NCI-H524 (cell line): ENCODE measurements around the gene GPX4.

ENCODE experiments used
- DNase-seq, 2 experiments: peaks; one replicate each; lab custom pipeline; 2025; lab: John Stamatoyannopoulos, UW

GPX4 gene

DNA sequence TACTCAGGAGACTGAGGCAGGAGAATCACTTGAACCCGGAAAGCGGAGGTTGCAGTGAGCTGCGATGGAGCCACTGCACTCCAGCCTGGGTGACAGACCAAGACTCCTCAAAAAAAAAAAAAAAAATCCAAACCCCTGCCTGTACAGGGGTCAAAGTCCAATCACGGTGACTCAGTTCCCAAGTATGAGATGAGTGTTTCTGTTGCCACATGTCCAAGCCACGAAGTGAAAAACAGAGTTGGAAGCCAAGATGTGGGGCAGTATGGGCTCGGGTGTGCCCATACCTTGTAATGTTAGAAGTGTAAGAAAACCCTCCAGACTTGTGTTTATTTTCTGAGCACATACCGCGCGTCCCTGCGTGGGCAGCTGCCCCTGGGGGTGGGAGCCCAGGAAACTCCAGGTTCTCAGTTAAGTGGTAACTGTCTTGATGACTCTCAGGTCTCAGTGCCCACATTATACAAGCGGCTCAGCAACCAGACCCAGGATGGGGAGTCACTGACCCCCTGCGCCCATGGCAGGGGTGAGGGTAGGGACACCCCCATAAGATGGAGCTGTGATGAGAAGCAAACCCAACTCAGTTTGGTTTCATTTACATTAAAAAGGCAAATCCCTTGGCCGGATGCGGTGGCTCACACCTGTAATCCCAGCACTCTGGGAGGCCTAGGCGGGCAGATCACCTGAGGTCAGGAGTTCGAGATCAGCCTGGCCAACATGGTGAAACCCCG lies 1.2 kb upstream of the GPX4 start:
- DNase-seq: no peak

- no peak for DNase-seq
Measured at GRCh38 chr19:1103132-1103707, 574 bp upstream of the GPX4 start.

DNA sequence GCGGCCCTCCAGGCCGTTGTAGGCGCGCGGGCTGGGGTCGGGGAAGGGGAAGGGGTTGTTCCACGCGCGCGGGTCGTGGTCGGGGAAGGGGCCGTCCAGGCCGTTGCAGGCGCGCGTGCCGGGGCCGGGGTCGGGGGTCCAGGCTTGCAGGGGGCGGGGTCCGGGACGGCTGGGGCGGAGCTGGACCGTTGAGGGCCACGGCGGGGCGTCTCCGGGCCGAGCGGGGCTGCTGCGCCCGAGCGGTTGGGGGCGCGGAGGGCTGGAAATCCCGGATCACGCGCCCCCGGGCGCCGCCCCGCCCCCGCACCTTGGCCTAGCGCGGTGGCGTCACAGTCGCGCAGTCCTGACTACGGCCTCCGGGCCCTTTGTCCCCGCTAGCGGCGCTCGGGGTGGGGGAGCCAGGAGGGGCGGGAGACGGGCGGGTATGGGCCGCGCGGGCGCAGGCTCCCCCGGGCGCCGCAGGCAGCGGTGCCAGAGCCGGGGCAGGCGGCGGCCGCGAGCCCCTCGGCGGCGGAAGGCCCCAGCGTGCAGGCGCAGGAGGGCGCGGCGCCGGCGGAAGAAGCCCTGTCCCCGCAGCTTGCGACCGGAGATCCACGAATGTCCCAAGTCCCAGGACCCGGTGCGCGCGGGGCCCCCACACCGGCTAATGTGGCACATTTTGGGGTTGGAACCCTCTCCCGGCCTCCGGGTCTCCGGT lies 665 bp downstream of the GPX4 start:
- peak in 1 of 2 experiments; percentile 58 for DNase-seq

- no peak for DNase-seq
Measured at GRCh38 chr19:1105008-1105872, 1.4 kb downstream of the GPX4 start.

GRCh38 chr19:1105873-1106840 lies 2.4 kb downstream of the GPX4 start:
- DNase-seq: no peak

GRCh38 chr19:1106841-1107660 lies 3.3 kb downstream of the GPX4 start:
- peak in 1 of 2 experiments; percentile 44 for DNase-seq

DNA sequence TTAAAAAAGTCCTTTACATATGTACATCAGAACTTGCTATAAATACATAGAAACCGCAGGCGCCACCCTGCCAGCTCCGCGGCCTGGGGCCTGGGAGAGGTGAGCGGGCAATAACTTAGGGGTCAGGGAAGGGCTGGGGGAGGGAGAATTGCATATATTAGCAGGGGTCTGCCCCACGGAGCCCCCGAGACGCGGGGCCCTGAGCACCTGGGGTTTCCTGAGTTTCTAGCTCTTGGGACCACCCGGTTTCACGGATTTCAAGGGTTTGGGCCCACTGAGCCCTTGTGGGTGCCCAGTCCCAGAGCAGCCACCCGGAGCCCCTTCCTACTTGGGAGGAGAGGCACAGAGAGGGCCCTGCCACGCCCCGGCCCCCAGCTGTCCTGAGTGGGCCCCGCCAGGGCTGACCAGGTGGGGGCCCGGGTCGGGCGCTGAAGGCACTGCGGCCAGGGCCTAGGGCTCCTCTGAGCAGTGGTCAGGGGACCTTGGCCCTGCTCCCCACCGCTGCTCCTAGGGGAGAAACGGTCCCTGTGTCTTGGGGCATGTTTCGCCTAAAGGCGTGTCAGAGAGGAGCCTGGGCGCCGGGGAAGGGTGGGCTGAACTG lies 4.0 kb downstream of the GPX4 start:
- DNase-seq: no peak

GRCh38 chr19:1108291-1109031 lies 4.7 kb downstream of the GPX4 start:
- no peak for DNase-seq

DNA sequence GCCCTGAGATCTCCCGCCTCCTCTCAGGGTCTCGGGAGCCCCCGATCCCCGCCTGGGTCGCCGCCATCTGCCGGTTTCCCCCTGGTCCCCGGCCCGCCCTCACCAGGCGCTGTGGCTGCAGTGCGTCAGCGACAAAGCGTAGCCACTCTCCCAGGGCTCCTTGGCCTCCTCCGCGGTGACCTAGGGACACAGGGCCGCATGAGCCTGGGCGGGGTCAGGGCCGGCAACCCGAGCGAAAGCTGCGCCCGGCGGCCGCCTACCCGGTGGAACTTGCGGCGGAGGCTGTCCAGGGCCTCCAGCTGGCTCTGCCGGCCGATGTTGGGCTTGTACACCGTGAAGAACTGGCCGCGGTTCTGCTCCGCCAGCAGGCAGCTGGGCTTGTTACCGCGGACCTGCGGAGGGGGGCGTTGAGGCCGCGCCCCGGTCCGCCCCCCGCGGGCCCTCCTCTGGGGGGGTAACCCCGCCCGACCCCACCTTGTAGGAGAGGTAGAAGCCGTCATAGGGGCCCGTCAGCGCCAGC lies 5.3 kb downstream of the GPX4 start:
- no peak for DNase-seq

DNA sequence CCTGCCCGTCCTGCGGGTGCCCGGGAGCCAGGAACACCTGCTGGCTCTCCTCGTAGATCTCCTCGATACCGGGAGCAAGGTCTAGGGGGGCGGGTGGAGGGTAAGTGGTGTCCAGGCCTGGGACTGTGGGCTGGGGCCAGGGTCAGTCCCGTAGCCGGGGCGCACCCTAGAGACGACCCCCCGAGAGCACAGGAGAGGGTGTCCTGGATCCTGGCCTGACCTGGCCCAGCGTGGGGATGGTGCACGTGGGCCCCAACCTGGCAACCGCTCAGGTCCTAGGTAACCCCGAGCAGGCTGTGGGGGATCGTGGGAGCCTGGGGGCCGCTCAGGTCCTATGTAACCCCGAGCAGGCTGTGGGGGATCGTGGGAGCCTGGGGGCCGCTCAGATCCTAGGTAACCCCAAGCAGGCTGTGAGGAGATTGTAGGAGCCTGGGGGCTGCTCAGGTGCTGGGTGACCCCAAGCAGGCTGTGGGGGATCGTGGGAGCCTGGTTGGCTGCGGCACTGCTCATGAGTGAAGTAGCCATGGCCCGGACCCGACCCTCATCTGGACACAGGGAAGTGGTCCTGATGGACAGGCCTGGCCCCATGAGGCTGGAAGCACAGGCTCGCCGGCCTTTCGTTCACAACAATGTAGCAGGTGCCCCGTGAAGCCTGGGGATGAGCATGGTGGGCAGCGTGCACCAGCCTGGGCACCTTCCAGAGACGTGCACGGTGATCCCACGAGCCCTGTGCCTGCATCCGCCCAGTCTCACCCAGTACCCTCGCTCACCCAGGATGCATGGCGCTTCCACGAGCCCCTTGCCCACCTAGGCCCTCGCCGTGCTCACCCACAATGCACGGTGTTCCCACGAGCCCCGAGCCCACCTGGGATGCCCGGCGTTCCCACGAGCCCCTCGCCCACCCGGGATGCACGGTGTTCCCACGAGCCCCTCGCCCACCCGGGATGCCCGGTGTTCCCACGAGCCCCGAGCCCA lies 6.2 kb downstream of the GPX4 start:
- no peak for DNase-seq

GRCh38 chr19:1110809-1111640 lies 7.2 kb downstream of the GPX4 start:
- DNase-seq: no peak

DNA sequence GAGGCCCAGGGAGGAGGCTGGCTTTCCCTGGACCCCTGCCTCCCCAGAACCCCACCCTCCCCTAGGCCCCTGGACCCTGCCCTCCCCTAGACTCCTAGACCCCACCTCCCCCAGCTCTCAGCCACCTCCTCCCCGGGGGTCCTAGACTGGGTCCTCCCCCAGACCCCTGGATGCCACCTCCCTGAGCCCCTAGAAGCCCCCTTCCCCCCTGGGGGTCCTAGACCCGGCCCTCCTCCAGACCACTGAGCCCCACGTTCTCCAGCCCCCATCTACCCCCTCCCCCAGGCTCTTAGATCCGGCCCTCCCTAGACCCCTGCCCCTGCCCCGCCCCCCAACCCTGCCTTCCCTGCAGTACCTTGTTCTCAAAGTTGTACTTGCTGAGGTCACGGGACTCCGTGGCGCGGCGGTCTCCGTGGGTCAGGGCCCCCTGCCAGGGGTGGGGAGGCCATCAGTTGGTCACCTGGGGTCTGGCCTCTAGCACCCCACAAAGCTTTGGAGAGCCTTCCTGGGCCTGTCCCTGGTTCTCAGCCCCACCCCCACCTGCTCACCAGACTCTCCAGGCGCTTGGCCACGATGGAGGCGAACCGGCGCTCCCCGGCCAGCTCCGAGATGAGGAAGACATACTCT lies 8.0 kb downstream of the GPX4 start:
- DNase-seq: no peak

DNA sequence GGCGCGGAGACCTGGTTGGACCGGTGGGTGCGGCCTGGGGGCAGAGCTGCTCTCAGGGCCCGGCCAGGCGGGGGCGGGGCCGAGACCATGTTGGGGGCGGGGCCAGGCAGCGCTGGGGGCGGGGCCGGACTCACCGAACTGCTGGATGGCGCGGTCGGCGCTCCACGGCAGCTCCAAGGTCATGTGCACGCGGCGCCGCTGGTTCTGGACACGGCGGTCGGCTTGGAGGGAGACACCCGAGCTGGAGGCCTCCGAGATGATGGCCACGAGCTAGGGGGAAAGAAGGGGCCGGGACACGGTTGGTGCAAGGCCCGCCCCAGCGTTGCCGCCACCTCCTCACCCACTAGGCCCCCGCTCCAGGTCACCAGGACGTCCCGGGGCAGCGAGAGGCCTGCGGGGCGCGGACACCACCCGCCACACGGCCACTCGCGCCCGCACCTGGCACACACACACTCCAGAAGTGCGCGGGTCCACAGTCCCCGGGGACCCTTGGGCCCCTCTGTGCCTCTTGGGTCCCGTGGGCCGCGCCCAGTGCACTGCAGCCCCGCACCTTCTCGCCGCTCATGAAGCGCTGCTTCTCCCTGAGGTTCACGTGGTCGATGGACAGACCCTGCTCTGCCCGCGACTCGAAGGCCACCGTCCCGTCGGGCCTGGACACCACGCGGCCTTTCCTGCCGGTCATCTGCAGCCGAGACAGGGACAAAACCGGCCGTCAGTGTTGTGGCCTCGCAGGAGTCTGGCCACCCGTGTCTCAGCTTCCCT lies 8.7 kb downstream of the GPX4 start:
- no peak for DNase-seq

DNA sequence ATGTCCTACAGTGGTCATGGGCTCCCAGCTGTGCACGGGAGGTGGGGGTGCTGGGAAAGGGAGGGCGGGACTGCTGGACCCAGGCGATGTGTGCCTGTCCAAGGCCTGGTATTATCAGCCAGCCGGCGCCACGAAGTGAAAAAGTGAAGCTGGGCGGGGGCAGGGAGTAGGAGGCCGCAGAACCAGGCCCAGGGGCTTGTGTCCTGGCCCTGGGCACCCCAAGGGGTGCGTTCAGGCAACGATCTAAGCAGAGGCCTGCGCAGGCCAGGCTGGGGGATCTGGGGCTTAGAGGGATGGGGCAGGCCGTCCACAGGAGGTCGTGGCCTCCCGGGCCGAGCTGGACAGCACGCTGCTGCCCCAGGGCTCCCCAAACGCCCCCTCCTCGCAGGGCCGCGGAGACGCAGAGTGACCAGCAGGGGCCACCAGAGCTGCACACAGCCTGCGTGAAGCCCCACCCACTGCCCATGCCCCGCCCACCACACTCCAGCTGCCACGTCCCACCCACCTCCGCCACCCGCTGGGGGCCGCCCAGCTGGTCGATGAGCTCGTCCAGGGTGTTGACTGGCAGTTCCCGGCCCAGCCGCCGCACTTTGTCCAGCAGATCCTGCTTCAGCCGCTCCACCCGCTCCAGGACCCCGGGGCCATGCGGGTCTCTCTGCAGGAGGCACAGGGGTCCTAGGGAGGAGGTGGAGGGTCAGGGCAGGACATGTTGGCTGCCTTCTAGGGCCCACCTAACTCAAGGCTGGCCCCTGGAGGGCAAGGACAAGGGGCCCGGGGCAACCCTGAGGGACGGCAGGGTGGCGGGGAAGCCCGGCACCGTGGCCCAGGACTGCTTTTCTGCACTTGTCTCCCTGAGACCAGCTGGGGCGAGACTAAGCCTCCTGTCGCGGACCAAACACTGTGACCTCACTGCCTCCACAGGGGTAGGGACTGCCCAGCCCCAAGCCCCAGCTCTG lies 9.5 kb downstream of the GPX4 start:
- DNase-seq: peak; percentile 88 to 95
